ENCODE results near the gene DDB1. TPM values are rescaled to one million over a fixed set of nuclear protein-coding genes. Genes with fewer than 3 reads are reported as not detected.

Gene DDB1
- total and polyA plus RNA-seq, 9 of the 15 experiments (the other 6 are each of a cell fraction or from before 2014, with no cell fraction given): 172 to 361 (median 266) TPM

- peak; percentile 42; the same call in 1 of the 2 replicates for TF ChIP-seq ETS1 (conservative IDR thresholded peaks at IDR 0.05; ENCODE audit: control insufficient read depth, low read depth, low read length)
- no peak for TF ChIP-seq NR2F6 (CRISPR knock-in tag; IDR thresholded peaks at IDR 0.05)
- TF ChIP-seq GTF3C2 (IDR thresholded peaks at IDR 0.05; ENCODE audit: borderline replicate concordance, extremely low read depth, insufficient read length): no peak
- TF ChIP-seq, protein P1, sequence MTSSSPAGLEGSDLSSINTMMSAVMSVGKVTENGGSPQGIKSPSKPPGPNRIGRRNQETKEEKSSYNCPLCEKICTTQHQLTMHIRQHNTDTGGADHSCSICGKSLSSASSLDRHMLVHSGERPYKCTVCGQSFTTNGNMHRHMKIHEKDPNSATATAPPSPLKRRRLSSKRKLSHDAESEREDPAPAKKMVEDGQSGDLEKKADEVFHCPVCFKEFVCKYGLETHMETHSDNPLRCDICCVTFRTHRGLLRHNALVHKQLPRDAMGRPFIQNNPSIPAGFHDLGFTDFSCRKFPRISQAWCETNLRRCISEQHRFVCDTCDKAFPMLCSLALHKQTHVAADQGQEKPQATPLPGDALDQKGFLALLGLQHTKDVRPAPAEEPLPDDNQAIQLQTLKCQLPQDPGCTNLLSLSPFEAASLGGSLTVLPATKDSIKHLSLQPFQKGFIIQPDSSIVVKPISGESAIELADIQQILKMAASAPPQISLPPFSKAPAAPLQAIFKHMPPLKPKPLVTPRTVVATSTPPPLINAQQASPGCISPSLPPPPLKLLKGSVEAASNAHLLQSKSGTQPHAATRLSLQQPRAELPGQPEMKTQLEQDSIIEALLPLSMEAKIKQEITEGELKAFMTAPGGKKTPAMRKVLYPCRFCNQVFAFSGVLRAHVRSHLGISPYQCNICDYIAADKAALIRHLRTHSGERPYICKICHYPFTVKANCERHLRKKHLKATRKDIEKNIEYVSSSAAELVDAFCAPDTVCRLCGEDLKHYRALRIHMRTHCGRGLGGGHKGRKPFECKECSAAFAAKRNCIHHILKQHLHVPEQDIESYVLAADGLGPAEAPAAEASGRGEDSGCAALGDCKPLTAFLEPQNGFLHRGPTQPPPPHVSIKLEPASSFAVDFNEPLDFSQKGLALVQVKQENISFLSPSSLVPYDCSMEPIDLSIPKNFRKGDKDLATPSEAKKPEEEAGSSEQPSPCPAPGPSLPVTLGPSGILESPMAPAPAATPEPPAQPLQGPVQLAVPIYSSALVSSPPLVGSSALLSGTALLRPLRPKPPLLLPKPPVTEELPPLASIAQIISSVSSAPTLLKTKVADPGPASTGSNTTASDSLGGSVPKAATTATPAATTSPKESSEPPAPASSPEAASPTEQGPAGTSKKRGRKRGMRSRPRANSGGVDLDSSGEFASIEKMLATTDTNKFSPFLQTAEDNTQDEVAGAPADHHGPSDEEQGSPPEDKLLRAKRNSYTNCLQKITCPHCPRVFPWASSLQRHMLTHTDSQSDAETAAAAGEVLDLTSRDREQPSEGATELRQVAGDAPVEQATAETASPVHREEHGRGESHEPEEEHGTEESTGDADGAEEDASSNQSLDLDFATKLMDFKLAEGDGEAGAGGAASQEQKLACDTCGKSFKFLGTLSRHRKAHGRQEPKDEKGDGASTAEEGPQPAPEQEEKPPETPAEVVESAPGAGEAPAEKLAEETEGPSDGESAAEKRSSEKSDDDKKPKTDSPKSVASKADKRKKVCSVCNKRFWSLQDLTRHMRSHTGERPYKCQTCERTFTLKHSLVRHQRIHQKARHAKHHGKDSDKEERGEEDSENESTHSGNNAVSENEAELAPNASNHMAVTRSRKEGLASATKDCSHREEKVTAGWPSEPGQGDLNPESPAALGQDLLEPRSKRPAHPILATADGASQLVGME (CRISPR knock-in tag; IDR thresholded peaks at IDR 0.05): no peak
- TF ChIP-seq ZKSCAN3 (CRISPR knock-in tag; IDR thresholded peaks at IDR 0.05): no peak
- TF ChIP-seq ZFX (CRISPR knock-in tag; IDR thresholded peaks at IDR 0.05): peak; percentile 69
- TF ChIP-seq, protein P2, sequence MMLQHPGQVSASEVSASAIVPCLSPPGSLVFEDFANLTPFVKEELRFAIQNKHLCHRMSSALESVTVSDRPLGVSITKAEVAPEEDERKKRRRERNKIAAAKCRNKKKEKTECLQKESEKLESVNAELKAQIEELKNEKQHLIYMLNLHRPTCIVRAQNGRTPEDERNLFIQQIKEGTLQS (IDR thresholded peaks at IDR 0.05): peak; percentile 76
- TF ChIP-seq, protein P2 (CRISPR knock-in tag; conservative IDR thresholded peaks at IDR 0.05): no peak
- TF ChIP-seq RBM39 (optimal IDR thresholded peaks at IDR 0.05; ENCODE audit: low read depth, low read length): no peak
- no peak for TF ChIP-seq KDM2B (CRISPR knock-in tag; IDR thresholded peaks at IDR 0.05)
- peak; percentile 31; the same call in 1 of the 2 replicates for TF ChIP-seq POLR2G (IDR thresholded peaks at IDR 0.05; ENCODE audit: low read depth, low read length)
- no peak for TF ChIP-seq ZNF24 (IDR thresholded peaks at IDR 0.05)
- no peak for TF ChIP-seq HMGXB4 (CRISPR knock-in tag; IDR thresholded peaks at IDR 0.05)
- TF ChIP-seq JUN (IDR thresholded peaks at IDR 0.05; ENCODE audit: borderline replicate concordance, low read depth, low read length): no peak
- TF ChIP-seq JUN (CRISPR knock-in tag; IDR thresholded peaks at IDR 0.05; ENCODE audit: borderline replicate concordance): no peak
These were observed 9.4 kb upstream of the DDB1 start (continued) for GRCh38 chr11:61342207-61342803.
